ENCODE data around the gene PLXNB1.

PLXNB1 gene, protein sequence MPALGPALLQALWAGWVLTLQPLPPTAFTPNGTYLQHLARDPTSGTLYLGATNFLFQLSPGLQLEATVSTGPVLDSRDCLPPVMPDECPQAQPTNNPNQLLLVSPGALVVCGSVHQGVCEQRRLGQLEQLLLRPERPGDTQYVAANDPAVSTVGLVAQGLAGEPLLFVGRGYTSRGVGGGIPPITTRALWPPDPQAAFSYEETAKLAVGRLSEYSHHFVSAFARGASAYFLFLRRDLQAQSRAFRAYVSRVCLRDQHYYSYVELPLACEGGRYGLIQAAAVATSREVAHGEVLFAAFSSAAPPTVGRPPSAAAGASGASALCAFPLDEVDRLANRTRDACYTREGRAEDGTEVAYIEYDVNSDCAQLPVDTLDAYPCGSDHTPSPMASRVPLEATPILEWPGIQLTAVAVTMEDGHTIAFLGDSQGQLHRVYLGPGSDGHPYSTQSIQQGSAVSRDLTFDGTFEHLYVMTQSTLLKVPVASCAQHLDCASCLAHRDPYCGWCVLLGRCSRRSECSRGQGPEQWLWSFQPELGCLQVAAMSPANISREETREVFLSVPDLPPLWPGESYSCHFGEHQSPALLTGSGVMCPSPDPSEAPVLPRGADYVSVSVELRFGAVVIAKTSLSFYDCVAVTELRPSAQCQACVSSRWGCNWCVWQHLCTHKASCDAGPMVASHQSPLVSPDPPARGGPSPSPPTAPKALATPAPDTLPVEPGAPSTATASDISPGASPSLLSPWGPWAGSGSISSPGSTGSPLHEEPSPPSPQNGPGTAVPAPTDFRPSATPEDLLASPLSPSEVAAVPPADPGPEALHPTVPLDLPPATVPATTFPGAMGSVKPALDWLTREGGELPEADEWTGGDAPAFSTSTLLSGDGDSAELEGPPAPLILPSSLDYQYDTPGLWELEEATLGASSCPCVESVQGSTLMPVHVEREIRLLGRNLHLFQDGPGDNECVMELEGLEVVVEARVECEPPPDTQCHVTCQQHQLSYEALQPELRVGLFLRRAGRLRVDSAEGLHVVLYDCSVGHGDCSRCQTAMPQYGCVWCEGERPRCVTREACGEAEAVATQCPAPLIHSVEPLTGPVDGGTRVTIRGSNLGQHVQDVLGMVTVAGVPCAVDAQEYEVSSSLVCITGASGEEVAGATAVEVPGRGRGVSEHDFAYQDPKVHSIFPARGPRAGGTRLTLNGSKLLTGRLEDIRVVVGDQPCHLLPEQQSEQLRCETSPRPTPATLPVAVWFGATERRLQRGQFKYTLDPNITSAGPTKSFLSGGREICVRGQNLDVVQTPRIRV (N-terminal part only)

DNA sequence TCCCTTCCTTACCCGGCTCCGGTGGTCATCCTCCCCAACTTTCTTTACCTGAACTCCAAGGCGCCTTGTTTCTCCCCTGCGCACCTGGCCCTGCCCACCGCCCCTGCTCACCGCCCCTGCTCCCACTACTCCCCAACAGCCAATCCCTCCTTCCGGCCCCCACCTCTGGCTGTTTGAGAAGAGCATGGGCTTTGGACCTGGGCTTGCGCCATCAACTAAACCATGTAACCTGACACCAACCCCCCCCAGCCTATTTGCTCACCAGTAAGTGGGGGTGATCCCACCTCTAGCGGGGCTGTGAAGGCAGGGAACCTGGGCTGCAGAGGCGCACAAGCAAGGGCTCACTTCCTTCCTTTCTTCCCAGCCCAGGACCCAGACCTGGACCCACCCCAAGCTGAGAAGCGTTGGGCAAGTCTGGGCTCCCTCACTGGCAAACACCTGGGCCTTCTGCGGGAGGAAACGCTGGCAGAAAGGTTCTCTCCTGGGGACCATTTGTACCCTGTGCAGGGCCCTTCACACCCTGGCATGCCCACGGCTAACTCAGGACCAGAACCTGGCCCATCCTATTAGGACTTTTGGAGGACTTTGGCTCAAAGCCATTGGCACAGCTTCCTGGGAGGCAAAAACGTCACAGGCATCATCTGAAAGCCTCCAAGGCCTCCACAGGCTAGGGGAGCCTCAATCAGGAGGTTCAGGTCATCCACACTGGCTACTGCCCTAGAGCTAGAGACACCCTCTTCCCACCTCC lies at the start of gene PLXNB1:
TSS of gene PLXNB1 (minus strand) at position 127 of the 748 bp plus-strand sequence. CDS start 5,475 bp downstream, outside the sequence.
- ATAC-seq (ENCODE audit: insufficient read depth, low read depth) (peak; percentile 17; the same call in 2 of the 3 replicates), DNase-seq (peak; percentile 39)
- no peak for TF ChIP-seq EZH2 (IDR thresholded peaks at IDR 0.05; ENCODE audit: borderline replicate concordance, low read depth, low read length, severe bottlenecking)
- TF ChIP-seq, protein P1, sequence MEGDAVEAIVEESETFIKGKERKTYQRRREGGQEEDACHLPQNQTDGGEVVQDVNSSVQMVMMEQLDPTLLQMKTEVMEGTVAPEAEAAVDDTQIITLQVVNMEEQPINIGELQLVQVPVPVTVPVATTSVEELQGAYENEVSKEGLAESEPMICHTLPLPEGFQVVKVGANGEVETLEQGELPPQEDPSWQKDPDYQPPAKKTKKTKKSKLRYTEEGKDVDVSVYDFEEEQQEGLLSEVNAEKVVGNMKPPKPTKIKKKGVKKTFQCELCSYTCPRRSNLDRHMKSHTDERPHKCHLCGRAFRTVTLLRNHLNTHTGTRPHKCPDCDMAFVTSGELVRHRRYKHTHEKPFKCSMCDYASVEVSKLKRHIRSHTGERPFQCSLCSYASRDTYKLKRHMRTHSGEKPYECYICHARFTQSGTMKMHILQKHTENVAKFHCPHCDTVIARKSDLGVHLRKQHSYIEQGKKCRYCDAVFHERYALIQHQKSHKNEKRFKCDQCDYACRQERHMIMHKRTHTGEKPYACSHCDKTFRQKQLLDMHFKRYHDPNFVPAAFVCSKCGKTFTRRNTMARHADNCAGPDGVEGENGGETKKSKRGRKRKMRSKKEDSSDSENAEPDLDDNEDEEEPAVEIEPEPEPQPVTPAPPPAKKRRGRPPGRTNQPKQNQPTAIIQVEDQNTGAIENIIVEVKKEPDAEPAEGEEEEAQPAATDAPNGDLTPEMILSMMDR (IDR thresholded peaks at IDR 0.05; ENCODE audit: borderline replicate concordance, extremely low read depth, low read length, poor library complexity, severe bottlenecking): no peak
- Histone ChIP-seq H3K9ac (ENCODE audit: low read depth, low read length) (peak within 1 kb of the TSS; percentile 71), H3K4me2 (ENCODE audit: insufficient read depth, low read length) (peak within 1 kb of the TSS; percentile 80), H3K27me3 (ENCODE audit: insufficient read depth, low read length, poor library complexity) (peaks cover 19% of the 10 kb centered on the region), H3K79me2 (ENCODE audit: insufficient read depth, low read length) (no peaks in the 10 kb centered on the region), H3K36me3 (ENCODE audit: insufficient read depth, low read length) (peaks cover 27% of the 10 kb centered on the region), H4K20me1 (ENCODE audit: insufficient read depth, low read length) (peaks cover 6% of the 10 kb centered on the region), H3K4me1 (ENCODE audit: insufficient read depth, low read length) (peaks cover 26% of the 10 kb centered on the region), H3K4me3 (ENCODE audit: low read depth in 1 of 2, low read length in 2 of 2) (peak within 1 kb of the TSS; percentile 26 to 62; a peak in 3 of 4 replicates), H3K9me3 (ENCODE audit: insufficient read depth, low read length, severe bottlenecking) (no peaks in the 10 kb centered on the region), H3K27ac (ENCODE audit: low read length) (no peak within 1 kb of the TSS; the same call in 1 of the 2 replicates), H2AFZ (ENCODE audit: low read depth, low read length) (peak within 1 kb of the TSS; percentile 72)

DNA sequence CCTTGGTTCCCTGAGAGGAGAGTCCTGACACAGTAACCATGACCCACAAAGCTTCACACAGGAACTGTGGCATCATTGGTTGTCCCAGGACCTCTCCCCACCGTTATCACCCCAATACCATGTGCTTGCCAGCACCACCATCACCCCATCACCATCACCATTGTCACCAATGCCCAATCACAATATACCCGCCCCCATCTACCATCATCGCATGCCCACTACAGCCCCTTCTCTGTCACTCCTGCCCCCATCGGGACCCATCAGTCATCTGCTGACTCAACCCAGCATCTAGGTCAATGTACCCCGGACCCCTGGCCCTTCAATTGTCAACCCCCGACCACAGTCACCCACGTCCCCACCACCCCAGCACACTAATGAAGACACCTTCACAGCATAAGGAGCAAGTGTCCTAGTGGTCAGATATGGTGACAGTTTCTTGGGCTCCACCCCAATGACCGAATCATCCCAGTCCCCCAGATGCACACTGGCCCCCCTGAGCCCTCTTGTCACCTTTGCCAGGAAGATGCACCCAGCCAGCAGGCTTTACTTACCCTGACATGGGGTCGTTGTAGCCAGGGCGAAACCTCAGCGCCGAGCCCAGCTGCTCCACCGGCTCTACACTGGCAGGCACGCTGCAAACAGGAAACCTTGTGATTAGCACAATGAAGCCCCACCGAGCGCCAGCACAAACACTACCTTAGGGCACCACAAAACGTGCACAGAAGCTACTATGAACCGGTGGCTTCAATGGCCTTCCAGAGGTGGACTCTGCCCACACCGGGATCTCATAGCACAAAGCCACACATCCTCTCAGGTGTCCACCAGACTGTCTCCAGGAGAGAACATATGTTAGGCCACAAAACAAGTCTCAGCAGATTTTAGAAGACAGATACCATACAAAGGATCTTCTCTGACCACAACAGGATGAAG lies 49.0 kb upstream of the PLXNB1 start:
- Histone ChIP-seq H3K4me1 (ENCODE audit: insufficient read depth, low read length) (peaks cover 27% of the 10 kb centered on the region), H3K4me3 (ENCODE audit: low read depth in 1 of 2, low read length in 2 of 2) (peak overlapping the region in 1 of 2 experiments; percentile 29; a peak in 2 of 4 replicates), H3K27me3 (ENCODE audit: insufficient read depth, low read length, poor library complexity) (no peaks in the 10 kb centered on the region), H3K9me3 (ENCODE audit: insufficient read depth, low read length, severe bottlenecking) (no peaks in the 10 kb centered on the region), H3K79me2 (ENCODE audit: insufficient read depth, low read length) (no peaks in the 10 kb centered on the region), H3K9ac (ENCODE audit: low read depth, low read length) (0 out of 2 replicates have a peak overlapping the region, but pooled peaks have one; percentile 4), H3K27ac (ENCODE audit: low read length) (peak overlapping the region; percentile 68), H3K36me3 (ENCODE audit: insufficient read depth, low read length) (no peaks in the 10 kb centered on the region), H2AFZ (ENCODE audit: low read depth, low read length) (no peak overlapping the region), H3K4me2 (ENCODE audit: insufficient read depth, low read length) (peak overlapping the region; percentile 55), H4K20me1 (ENCODE audit: insufficient read depth, low read length) (peaks cover 18% of the 10 kb centered on the region)
- TF ChIP-seq EZH2 (IDR thresholded peaks at IDR 0.05; ENCODE audit: borderline replicate concordance, low read depth, low read length, severe bottlenecking): no peak
- TF ChIP-seq, protein P1 (IDR thresholded peaks at IDR 0.05; ENCODE audit: borderline replicate concordance, extremely low read depth, low read length, poor library complexity, severe bottlenecking): peak; percentile 8
- DNase-seq: peak; percentile 82
- ATAC-seq (ENCODE audit: insufficient read depth, low read depth): peak; percentile 90
